GM19455 (cell line): ENCODE data around the gene NRP2.

Experiments
- ATAC-seq: cut with Tn5 transposase; IDR thresholded peaks from one replicate; pipeline ENCODE4 v1.9.1; 2021; ENCODE audit not compliant: unreplicated experiment

Gene NRP2

GRCh38 chr2:205706769-205707381 lies 24.6 kb downstream of the NRP2 start:
- peak; percentile 96 for ATAC-seq

- ATAC-seq: no peak
Measured at GRCh38 chr2:205708231-205708631, 25.9 kb downstream of the NRP2 start.

GRCh38 chr2:205709319-205709718 lies 27.0 kb downstream of the NRP2 start:
- ATAC-seq: no peak

- no peak for ATAC-seq
Measured at GRCh38 chr2:205712508-205712907, 30.2 kb downstream of the NRP2 start.

GRCh38 chr2:205713086-205713485 lies 30.8 kb downstream of the NRP2 start:
- no peak for ATAC-seq

- peak; percentile 59 for ATAC-seq
Measured at GRCh38 chr2:205714058-205714776, 31.9 kb downstream of the NRP2 start.

GRCh38 chr2:205714789-205715720 lies 32.8 kb downstream of the NRP2 start:
- no peak for ATAC-seq

- no peak for ATAC-seq
Measured at GRCh38 chr2:205715831-205716525, 33.7 kb downstream of the NRP2 start.

GRCh38 chr2:205717175-205717846 lies 35.0 kb downstream of the NRP2 start:
- ATAC-seq: no peak

- ATAC-seq: no peak
Measured at GRCh38 chr2:205717999-205718398, 35.7 kb downstream of the NRP2 start.

GRCh38 chr2:205719847-205720246 lies 37.5 kb downstream of the NRP2 start:
- no peak for ATAC-seq

GRCh38 chr2:205720451-205720902 lies 38.2 kb downstream of the NRP2 start:
- no peak for ATAC-seq

- ATAC-seq: no peak
Measured at GRCh38 chr2:205721057-205721449, 38.8 kb downstream of the NRP2 start.

GRCh38 chr2:205722283-205722918 lies 40.1 kb downstream of the NRP2 start:
- no peak for ATAC-seq

- no peak for ATAC-seq
Measured at GRCh38 chr2:205723179-205723578, 40.9 kb downstream of the NRP2 start.

- no peak for ATAC-seq
Measured at GRCh38 chr2:205725059-205725458, 42.8 kb downstream of the NRP2 start.

- ATAC-seq: no peak
Measured at GRCh38 chr2:205726506-205726905, 44.2 kb downstream of the NRP2 start.

- no peak for ATAC-seq
Measured at GRCh38 chr2:205727174-205727573, 44.9 kb downstream of the NRP2 start.

GRCh38 chr2:205728366-205728765 lies 46.1 kb downstream of the NRP2 start:
- no peak for ATAC-seq

- no peak for ATAC-seq
Measured at GRCh38 chr2:205730191-205730590, 47.9 kb downstream of the NRP2 start.
